Left cardiac atrium (tissue), 4 donors: ENCODE results near the gene SUGP2. TPM values are rescaled to one million over a fixed set of nuclear protein-coding genes. Genes with fewer than 3 reads are reported as not detected.
"Not testable (repeated sequence)": the region's sequence is repeated elsewhere in the genome, so short reads cannot be mapped to it uniquely, and the experiment has no call there.

Experiments
- ATAC-seq, 2 donors: fragments of 200-7000 bp; cut with Tn5 transposase; one replicate each; pipeline ENCODE4 v1.9.1; 2020; ENCODE audit warnings: mild to moderate bottlenecking in 2 of 2, moderate library complexity in 2 of 2
- DNase-seq: peaks from one replicate; pipeline ENCODE4 v3.0.0-alpha.2; 2020
- intact Hi-C, 2 donors: fragments of 100-400 bp; cut with DNase I; formaldehyde crosslinking; loops; one replicate each; pipeline versions ENCODE4 v1.14.1 to v1.15.1; 2022 to 2023
- total RNA-seq, 2 donors: library from RNA; stranded (reverse); fragmentation: NEBNext Ultra II Directional; extraction: Animal tissue kit (Norgen Biotek cat#: 25700); gene quantifications; one replicate each; pipeline ENCODE4 v1.2.1, GENCODE V29; 2021
- donor health status: DM: no; HTN: yes; CAD: no.
- donor health status: DM: no; HTN: yes; CAD: no; lungs with severe emphysema.
- donor health status: DM: yes; HTN: yes; CAD: no.
- donor health status: Dilated cardiomyopathy.

SUGP2 gene
- total RNA-seq, 2 donors from 2014 or later = 59.7 to 63.7 TPM

DNA sequence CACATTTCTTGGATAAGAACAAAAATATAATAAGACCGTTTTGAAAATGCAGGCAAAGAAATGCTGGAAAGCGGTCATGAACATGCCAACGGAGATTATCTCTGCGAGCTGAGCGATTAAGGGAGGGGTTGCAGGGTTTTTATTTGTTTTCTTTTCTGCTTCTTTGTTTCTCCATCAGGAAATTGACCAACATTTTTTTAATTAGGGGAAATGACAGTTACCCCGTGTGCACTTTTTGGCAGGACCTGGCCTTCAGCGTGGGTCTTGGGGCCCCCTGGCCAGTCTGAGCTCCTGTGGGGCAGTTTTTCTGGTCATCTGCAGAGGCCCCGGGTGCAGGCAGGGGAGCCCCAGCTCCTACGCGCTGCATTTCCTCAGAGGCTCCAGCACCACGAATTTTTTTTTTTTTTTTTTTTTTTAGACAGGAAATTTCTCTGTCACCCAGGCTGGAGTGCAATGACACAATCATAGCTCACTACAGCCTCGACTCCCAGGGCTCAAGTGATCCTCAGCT, 61.0 kb downstream of the SUGP2 start:
- ATAC-seq (peak; percentile 29 to 53), DNase-seq (no peak)
- intact Hi-C loops = no loop called here

GRCh38 chr19:18969931-18970659, 63.2 kb downstream of the SUGP2 start:
- ATAC-seq (no peak), DNase-seq (no peak)
- intact Hi-C loops = no loop called here

- intact Hi-C loops = no loop called here
- ATAC-seq (peak; percentile 54 to 60), DNase-seq (peak; percentile 70)
Measured at GRCh38 chr19:18967358-18968146, 65.8 kb downstream of the SUGP2 start.

DNA sequence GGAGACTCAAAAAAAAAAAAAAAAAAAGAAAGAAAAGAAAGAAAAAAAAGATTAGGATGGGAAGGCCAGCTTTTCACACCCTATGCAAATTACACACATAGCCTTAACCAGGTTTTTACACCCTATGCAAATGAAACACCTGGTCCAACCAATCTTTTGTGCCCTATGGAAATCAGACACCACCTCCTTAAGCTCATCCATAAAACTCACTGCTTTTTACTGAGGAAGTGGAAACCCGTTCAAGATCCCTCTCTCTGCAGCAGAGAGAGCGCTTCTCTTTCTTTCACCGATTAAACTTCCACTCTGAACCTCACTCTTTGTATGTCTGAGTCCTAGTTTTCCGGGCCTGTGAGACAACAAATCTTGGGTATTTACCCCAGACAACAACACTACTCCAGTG, 67.0 kb downstream of the SUGP2 start:
- ATAC-seq = no peak
- intact Hi-C loops = no loop called here

DNA sequence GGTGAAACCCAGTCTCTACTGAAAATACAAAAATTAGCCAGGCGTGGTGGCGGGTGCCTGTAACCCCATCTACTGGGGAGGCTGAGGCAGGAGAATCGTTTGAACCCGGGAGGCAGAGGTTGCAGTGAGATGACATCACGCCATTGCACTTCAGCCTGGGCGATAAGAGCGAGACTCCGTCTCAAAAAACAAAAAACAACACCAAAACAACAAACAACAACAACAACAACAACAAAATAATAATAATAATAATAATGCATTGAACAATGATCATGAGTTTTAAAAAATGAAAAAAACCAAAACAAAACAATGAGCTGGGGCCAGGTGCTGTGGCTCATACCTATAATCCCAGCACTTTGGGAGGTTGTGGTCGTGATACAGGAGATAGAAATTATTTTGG, 69.2 kb downstream of the SUGP2 start:
- intact Hi-C loops = no loop called here
- no peak for ATAC-seq
- DNase-seq = no peak

More for the DNA sequence above, 67.0 kb downstream of the SUGP2 start:
- DNase-seq = no peak

DNA sequence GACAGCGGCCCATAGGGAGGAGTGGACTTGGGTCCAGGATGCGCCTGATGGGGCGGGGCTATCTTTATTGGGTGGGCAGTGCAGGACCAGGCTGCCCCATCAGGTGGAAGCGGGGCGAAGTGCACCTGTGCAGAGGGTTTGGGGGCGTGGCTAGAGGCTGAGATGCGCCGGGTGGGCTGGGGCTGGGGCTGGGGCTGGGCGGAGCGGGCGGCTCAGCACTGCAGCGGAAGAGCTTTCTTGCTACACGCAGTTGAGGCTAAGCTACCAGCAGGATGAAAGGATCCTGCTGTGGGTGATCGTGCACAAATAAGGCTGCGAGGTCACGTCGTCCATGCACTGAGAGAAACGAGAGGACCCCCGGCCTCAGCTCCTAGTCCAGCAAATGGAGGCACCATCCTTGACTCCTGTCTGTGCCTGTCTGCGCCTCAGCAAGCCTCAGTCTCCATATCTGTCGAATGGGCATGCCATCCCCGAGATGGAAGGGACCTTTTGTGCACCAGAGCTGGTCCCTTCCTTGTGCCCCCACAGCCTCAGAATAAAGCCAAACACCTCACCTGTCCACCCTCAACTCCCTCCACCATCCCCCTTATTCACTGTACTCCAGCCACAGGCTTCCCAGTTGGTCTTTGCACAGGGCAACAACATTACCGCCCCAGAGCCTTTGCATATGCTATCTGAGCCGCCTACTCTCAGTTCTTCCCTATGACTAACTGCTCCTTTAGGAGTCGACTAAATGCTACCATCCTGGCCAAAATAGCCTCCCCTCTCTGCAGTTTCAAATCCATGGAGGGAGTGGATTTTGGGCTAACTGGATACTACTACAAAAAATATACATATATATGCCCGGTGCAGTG, 71.3 kb downstream of the SUGP2 start:
- DNase-seq (no peak), ATAC-seq (no peak)
- intact Hi-C loops = no loop called here

DNA sequence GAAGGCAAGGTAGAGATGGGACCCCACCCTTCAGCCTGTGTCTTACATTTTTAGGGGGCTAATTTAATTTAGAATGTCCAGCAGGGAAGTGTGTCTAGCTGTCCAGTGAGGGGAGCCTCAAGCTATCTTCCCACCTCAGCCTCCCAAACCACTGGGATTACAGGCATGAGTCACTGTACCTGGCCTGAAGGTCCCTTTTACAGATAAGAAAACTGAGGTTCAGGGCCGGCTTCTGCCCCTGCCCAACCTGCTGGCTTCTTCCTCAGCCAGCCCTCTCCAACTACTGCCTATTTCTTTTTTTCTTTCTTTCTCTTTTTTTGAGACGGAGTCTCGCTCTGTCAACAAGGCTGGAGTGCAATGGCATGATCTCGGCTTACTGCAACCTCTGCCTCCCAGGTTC, 72.9 kb downstream of the SUGP2 start:
- intact Hi-C loops = no loop called here
- DNase-seq = no peak
- no peak for ATAC-seq

- no peak for DNase-seq
- intact Hi-C loops = no loop called here
- ATAC-seq = no peak
Measured at GRCh38 chr19:18955042-18955441, 78.3 kb downstream of the SUGP2 start.

GRCh38 chr19:18954094-18954493, 79.2 kb downstream of the SUGP2 start:
- intact Hi-C loops = no loop called here
- ATAC-seq (no peak), DNase-seq (no peak)

GRCh38 chr19:18952364-18953003, 80.8 kb downstream of the SUGP2 start:
- ATAC-seq, intact Hi-C loops: not testable (repeated sequence)

DNA sequence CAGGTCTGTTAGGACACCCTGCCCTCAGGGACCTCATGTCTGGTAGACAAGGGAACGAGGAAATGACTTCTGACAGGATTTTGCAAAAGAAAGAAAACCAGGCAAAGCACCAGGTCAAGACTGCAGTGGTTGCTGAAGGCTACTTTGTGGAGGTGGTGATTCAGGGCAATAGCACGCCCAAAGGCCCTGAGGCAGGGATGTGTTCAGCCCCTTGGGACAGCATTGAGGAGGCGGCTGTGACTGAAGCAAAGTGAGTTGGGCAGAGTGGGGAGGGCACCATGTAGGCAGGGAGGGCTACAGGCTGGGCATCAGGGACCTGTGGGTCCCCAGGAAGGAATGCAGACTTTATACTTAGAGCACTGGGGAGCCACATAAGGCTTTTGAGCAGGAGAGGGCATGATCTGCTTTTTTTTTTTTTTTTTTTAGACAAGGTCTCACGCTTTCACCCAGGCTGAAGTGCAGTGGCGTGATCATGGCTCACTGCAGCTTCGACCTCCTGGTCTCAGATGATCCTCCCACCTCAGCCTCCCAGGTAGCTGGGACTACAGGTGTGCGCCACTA, 81.5 kb downstream of the SUGP2 start:
- DNase-seq (no peak), ATAC-seq (no peak)
- intact Hi-C loops = no loop called here

More at GRCh38 chr19:18952364-18953003, 80.8 kb downstream of the SUGP2 start:
- not testable (repeated sequence) for DNase-seq

DNA sequence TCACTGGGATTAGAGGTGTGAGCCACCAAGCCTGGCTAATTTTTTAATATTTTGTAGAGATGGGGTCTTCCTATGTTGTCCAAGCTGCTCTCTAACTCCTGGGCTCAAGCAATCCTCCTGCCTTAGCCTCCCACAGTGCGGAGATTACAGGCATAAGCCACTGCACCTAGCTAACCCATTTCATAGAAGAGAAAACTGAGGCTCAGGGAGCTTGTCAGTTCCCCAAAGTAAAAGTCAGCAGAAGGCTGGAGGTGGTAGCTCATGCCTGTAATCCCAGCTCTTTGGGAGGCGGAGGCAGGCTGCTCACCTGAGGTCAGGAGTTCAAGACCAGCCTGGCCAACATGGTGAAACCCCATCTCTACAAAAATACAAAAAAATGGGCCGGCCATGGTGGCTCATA, 83.5 kb downstream of the SUGP2 start:
- DNase-seq (no peak), ATAC-seq (no peak)
- intact Hi-C loops = no loop called here

DNA sequence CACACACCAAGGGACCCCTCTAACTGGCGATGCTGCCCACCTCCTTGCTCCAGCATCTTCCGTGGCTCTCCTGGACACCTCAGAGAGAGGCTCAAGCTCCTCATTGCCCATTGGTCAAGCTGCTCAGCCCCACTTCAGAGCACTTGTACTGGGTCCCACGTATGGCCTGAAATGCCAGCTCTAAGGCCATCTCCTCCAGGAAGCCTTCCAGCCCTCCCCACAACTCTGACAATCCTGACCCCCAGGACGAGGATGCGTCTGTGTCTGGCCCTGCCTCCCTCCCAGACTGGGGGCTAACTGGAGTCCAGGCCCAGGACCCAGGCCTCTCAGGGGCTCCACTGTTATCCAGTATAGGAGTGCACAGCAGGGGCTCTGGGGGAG, 84.4 kb downstream of the SUGP2 start:
- intact Hi-C loops = no loop called here
- DNase-seq = no peak
- ATAC-seq = no peak

DNA sequence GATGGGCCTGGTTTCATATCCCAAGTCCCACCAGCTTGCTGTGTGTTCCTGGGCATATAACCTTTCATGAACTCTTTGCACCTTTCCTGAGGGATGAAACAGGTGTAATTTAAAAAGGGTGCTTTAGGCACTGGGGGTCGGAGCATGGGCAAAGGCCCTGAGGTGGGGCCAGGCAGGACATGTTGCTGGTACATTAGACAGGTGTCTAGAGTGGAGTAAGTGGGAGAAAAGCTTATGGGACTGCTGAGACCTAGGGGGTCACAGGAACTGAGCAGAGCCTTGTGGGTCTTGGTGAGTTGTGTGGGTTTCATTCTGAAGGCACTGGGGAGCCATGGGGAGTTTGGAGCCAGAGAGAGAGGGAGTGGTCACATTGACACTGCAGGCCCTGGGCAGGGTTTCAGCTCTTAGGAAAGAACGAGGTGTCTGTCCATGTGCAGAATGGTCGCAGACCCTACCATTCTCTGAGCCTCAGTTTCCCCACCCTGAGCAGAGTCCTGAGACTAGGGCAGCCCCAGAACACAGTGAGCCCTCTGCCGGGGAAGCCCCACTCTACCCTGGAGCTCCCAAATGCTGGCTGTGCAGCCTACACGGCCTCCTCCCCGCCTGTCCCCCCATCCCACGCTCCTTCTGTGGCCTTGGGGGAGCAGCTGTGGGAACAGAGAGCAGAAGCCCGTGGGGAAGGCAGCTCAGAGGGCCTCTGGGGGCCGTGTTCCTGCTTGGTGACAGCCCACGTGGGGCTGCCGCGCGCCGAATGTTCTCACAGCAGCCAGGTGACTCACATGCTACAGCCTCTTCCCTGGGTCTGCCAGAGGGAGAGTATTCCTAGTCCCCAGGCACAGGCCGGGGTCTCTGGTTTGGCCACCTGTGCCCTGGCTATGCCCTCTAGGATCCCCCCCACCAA, 85.0 kb downstream of the SUGP2 start:
- no peak for DNase-seq
- no peak for ATAC-seq
- intact Hi-C loops = no loop called here

DNA sequence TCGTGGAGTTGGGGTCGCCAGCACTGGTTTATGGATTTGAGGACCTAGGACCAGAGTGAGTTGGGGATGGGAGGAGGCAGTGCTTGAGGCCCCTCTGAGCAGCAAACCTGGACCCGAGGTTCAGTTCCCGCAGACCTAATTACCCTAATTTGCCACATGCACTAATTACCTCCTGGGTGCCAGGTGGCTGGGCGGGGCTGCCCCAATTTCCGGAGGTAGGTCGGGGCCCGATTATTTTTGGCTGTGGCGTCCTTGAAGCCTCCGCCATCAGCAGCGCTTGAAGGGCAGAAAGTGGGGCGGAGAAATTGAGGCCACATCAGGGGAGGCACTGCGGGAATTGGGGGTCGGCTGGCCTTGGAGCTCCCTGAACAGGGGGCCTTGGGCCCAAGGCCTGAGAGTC, 86.4 kb downstream of the SUGP2 start:
- DNase-seq = no peak
- no peak for ATAC-seq
- intact Hi-C loops = no loop called here

GRCh38 chr19:18946335-18946734, 87.0 kb downstream of the SUGP2 start:
- ATAC-seq = no peak
- no peak for DNase-seq
- intact Hi-C loops = no loop called here

- intact Hi-C loops = no loop called here
- no peak for ATAC-seq
- no peak for DNase-seq
Measured at GRCh38 chr19:18945297-18945696, 88.0 kb downstream of the SUGP2 start.

DNA sequence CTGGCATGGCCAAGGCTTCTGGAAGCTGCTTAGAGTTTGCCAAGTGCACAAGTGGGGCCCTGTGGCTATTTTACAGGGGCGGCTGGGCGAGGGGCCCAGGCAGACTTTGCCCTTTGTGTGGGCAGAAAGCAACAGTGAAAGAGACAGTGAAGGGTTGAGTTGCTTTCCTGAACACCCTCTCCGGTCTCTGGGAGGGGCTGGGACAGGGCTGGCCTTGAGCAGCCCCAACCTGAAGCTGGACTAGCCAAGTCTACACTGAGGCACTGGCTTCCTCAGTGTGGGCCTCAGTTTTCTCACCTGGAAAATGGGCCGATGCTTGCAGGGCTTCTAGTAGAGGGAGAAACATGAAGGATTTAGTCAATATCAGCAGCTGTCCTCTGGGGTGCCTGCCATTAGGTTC, 89.9 kb downstream of the SUGP2 start:
- DNase-seq = no peak
- ATAC-seq = no peak
- intact Hi-C loops = no loop called here
